Ishikawa (cell line): ENCODE measurements around the gene RFC1.

Experiments used
- CREB1 ChIP-seq: IDR thresholded peaks from 2 replicates; pipeline ENCODE4 v1.6.1; 2012; ENCODE audit warnings: low read depth
- EGR1 ChIP-seq: IDR thresholded peaks from 2 replicates; pipeline ENCODE4 v1.6.1; 2012
- EP300 ChIP-seq: IDR thresholded peaks from 2 replicates; pipeline ENCODE4 v1.6.1; 2012; ENCODE audit warnings: borderline replicate concordance
- FOXM1 ChIP-seq: IDR thresholded peaks from 2 replicates; pipeline ENCODE4 v1.6.1; 2012; ENCODE audit warnings: low read depth, borderline replicate concordance
- NFIC ChIP-seq: IDR thresholded peaks from 2 replicates; pipeline ENCODE4 v1.6.1; 2012
- RAD21 ChIP-seq: IDR thresholded peaks from 2 replicates; pipeline ENCODE4 v1.6.1; 2012; ENCODE audit warnings: low read depth
- TAF1 ChIP-seq: IDR thresholded peaks from 2 replicates; pipeline ENCODE4 v1.6.1; 2012; ENCODE audit warnings: low read depth, mild to moderate bottlenecking
- ZBTB7A ChIP-seq: IDR thresholded peaks from 2 replicates; pipeline ENCODE4 v1.6.1; 2012; ENCODE audit warnings: low read depth
- TF ChIP-seq, protein P1 (sequence below): IDR thresholded peaks from 2 replicates; pipeline ENCODE4 v1.6.1; 2012; ENCODE audit warnings: low read depth, mild to moderate bottlenecking
- TF ChIP-seq, protein P2 (sequence below): IDR thresholded peaks from 2 replicates; pipeline ENCODE4 v1.6.1; 2012
- TF ChIP-seq, protein P3 (sequence below): IDR thresholded peaks from 2 replicates; pipeline ENCODE4 v1.6.1; 2012

DNA sequence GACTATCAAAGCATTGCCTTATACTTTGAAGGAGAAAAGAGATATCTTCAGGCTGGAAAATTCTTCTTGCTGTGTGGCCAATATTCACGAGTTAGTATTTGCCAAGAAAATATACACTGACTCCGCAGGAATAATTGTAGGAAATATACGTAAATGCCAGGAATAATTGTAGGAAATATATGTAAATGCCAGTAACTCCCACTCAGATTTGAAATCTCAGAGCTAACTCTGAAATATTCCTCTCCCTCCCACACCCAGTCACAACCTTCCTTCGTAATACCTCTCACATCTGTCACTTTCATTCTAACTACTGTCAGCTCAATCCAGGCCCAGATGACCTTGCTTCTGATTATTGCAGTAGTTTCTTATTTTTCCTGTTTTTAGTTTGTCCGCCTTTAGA is 110.3 kb downstream of the RFC1 start:
- TF ChIP-seq, protein P1, sequence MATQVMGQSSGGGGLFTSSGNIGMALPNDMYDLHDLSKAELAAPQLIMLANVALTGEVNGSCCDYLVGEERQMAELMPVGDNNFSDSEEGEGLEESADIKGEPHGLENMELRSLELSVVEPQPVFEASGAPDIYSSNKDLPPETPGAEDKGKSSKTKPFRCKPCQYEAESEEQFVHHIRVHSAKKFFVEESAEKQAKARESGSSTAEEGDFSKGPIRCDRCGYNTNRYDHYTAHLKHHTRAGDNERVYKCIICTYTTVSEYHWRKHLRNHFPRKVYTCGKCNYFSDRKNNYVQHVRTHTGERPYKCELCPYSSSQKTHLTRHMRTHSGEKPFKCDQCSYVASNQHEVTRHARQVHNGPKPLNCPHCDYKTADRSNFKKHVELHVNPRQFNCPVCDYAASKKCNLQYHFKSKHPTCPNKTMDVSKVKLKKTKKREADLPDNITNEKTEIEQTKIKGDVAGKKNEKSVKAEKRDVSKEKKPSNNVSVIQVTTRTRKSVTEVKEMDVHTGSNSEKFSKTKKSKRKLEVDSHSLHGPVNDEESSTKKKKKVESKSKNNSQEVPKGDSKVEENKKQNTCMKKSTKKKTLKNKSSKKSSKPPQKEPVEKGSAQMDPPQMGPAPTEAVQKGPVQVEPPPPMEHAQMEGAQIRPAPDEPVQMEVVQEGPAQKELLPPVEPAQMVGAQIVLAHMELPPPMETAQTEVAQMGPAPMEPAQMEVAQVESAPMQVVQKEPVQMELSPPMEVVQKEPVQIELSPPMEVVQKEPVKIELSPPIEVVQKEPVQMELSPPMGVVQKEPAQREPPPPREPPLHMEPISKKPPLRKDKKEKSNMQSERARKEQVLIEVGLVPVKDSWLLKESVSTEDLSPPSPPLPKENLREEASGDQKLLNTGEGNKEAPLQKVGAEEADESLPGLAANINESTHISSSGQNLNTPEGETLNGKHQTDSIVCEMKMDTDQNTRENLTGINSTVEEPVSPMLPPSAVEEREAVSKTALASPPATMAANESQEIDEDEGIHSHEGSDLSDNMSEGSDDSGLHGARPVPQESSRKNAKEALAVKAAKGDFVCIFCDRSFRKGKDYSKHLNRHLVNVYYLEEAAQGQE = no peak
- TF ChIP-seq TAF1 = no peak
- TF ChIP-seq CREB1 = no peak
- TF ChIP-seq RAD21 = no peak
- TF ChIP-seq, protein P2, sequence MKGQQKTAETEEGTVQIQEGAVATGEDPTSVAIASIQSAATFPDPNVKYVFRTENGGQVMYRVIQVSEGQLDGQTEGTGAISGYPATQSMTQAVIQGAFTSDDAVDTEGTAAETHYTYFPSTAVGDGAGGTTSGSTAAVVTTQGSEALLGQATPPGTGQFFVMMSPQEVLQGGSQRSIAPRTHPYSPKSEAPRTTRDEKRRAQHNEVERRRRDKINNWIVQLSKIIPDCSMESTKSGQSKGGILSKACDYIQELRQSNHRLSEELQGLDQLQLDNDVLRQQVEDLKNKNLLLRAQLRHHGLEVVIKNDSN = no peak
- TF ChIP-seq NFIC = no peak
- no peak for TF ChIP-seq EGR1
- TF ChIP-seq, protein P3, sequence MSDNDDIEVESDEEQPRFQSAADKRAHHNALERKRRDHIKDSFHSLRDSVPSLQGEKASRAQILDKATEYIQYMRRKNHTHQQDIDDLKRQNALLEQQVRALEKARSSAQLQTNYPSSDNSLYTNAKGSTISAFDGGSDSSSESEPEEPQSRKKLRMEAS = no peak
- no peak for TF ChIP-seq FOXM1
- TF ChIP-seq ZBTB7A = no peak
- TF ChIP-seq EP300 = no peak
